ENCODE data around the gene CCDC188.

CCDC188 gene

GRCh38 chr22:20138417-20138738, 12.5 kb downstream of the CCDC188 start:
- H3F3A ChIP-seq (ENCODE audit: insufficient read depth, low read length), result no peaks in the 10 kb centered on the region
- peaks cover 18% of the 10 kb centered on the region for H3K4me1 ChIP-seq (ENCODE audit: insufficient read depth, low read length, severe bottlenecking)
- no peak overlapping the region for H3K27ac ChIP-seq (ENCODE audit: low read depth, low read length, poor library complexity, severe bottlenecking)
- no peaks in the 10 kb centered on the region for H3K9me2 ChIP-seq (ENCODE audit: low read depth, low read length)
- no peak overlapping the region for H3K9ac ChIP-seq (ENCODE audit: low read length)
- no peaks in the 10 kb centered on the region for H4K20me1 ChIP-seq (ENCODE audit: insufficient read depth, low read length)
- H3K4me2 ChIP-seq (ENCODE audit: low read length), result no peak overlapping the region
- TF ChIP-seq CTCF (IDR thresholded peaks at IDR 0.05; ENCODE audit: low read length) (no peak), EZH2 (IDR thresholded peaks at IDR 0.05; ENCODE audit: borderline replicate concordance, low read length) (no peak)
- H3K27me3 ChIP-seq (ENCODE audit: insufficient read depth, low read length), result no peaks in the 10 kb centered on the region
- no peaks in the 10 kb centered on the region for H3K79me2 ChIP-seq (ENCODE audit: insufficient read depth, low read length)
- H3K4me3 ChIP-seq (ENCODE audit: low read depth, low read length, poor library complexity, severe bottlenecking), result no peak overlapping the region
- H2AFZ ChIP-seq (ENCODE audit: low read length), result no peak overlapping the region
- H3K9me3 ChIP-seq (ENCODE audit: low read length), result no peaks in the 10 kb centered on the region
- no peaks in the 10 kb centered on the region for H3K36me3 ChIP-seq (ENCODE audit: insufficient read depth, low read length)

- Histone ChIP-seq H3K27ac (ENCODE audit: low read depth, low read length, poor library complexity, severe bottlenecking) (no peak overlapping the region), H3K9me2 (ENCODE audit: low read depth, low read length) (no peaks in the 10 kb centered on the region), H3K36me3 (ENCODE audit: insufficient read depth, low read length) (no peaks in the 10 kb centered on the region), H3K27me3 (ENCODE audit: insufficient read depth, low read length) (no peaks in the 10 kb centered on the region), H3K4me1 (ENCODE audit: insufficient read depth, low read length, severe bottlenecking) (peaks cover 18% of the 10 kb centered on the region), H3K79me2 (ENCODE audit: insufficient read depth, low read length) (no peaks in the 10 kb centered on the region), H3K9ac (ENCODE audit: low read length) (no peak overlapping the region), H3F3A (ENCODE audit: insufficient read depth, low read length) (no peaks in the 10 kb centered on the region), H3K4me3 (ENCODE audit: low read depth, low read length, poor library complexity, severe bottlenecking) (no peak overlapping the region), H2AFZ (ENCODE audit: low read length) (no peak overlapping the region), H4K20me1 (ENCODE audit: insufficient read depth, low read length) (no peaks in the 10 kb centered on the region), H3K9me3 (ENCODE audit: low read length) (no peaks in the 10 kb centered on the region), H3K4me2 (ENCODE audit: low read length) (no peak overlapping the region)
- no peak for TF ChIP-seq EZH2 (IDR thresholded peaks at IDR 0.05; ENCODE audit: borderline replicate concordance, low read length)
- no peak for TF ChIP-seq CTCF (IDR thresholded peaks at IDR 0.05; ENCODE audit: low read length)
Measured at GRCh38 chr22:20137671-20138416, 13.0 kb downstream of the CCDC188 start.

- Histone ChIP-seq H2AFZ (ENCODE audit: low read length) (no peak overlapping the region), H3K9me3 (ENCODE audit: low read length) (no peaks in the 10 kb centered on the region), H3K27ac (ENCODE audit: low read depth, low read length, poor library complexity, severe bottlenecking) (no peak overlapping the region), H3K79me2 (ENCODE audit: insufficient read depth, low read length) (no peaks in the 10 kb centered on the region), H3K27me3 (ENCODE audit: insufficient read depth, low read length) (no peaks in the 10 kb centered on the region), H3K4me1 (ENCODE audit: insufficient read depth, low read length, severe bottlenecking) (peaks cover 18% of the 10 kb centered on the region), H3K4me2 (ENCODE audit: low read length) (no peak overlapping the region), H3K9ac (ENCODE audit: low read length) (no peak overlapping the region), H4K20me1 (ENCODE audit: insufficient read depth, low read length) (no peaks in the 10 kb centered on the region), H3F3A (ENCODE audit: insufficient read depth, low read length) (no peaks in the 10 kb centered on the region), H3K9me2 (ENCODE audit: low read depth, low read length) (no peaks in the 10 kb centered on the region), H3K36me3 (ENCODE audit: insufficient read depth, low read length) (no peaks in the 10 kb centered on the region), H3K4me3 (ENCODE audit: low read depth, low read length, poor library complexity, severe bottlenecking) (no peak overlapping the region)
- no peak for TF ChIP-seq EZH2 (IDR thresholded peaks at IDR 0.05; ENCODE audit: borderline replicate concordance, low read length)
- no peak for TF ChIP-seq CTCF (IDR thresholded peaks at IDR 0.05; ENCODE audit: low read length)
Measured at GRCh38 chr22:20137113-20137512, 13.7 kb downstream of the CCDC188 start.

Measured in OCI-LY1 (cell line).